ENCODE measurements around the gene ARL14EP. TPM values are rescaled to one million over a fixed set of nuclear protein-coding genes. Genes with fewer than 3 reads are reported as not detected.

ARL14EP gene
- total RNA-seq, 3 donors from 2014 or later, result 20.6 to 29.6 (median 22.7) TPM

DNA sequence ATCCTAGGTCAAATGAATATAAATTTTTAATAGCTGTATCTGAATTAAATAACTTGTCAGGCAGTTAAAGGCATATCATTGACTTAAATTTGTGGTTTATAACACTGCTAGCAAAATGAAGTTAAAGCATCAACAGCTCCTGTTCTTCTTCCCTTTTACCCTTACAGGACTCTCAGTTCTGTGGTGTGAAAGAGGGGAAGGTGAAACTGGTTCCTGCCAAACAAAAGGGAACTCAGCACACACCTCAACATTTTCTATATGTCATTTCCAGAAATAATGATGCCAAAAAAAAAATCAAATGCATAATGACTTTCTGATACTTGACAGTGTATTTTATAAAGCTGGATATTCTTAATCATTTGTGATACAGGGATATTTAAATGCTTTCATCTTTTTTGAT, 21.2 kb downstream of the ARL14EP start:
- Histone ChIP-seq H3K36me3 (no peaks in the 10 kb centered on the region), H3K4me3 (no peak overlapping the region), H3K4me1 (no peaks in the 10 kb centered on the region), H3K27ac (no peak overlapping the region), H3K27me3 (no peaks in the 10 kb centered on the region), H3K9me3 (no peaks in the 10 kb centered on the region)
- TF ChIP-seq POLR2A (IDR thresholded peaks at IDR 0.05) (no peak), POLR2AphosphoS5 (IDR thresholded peaks at IDR 0.05) (no peak)
- TF ChIP-seq, protein P1, sequence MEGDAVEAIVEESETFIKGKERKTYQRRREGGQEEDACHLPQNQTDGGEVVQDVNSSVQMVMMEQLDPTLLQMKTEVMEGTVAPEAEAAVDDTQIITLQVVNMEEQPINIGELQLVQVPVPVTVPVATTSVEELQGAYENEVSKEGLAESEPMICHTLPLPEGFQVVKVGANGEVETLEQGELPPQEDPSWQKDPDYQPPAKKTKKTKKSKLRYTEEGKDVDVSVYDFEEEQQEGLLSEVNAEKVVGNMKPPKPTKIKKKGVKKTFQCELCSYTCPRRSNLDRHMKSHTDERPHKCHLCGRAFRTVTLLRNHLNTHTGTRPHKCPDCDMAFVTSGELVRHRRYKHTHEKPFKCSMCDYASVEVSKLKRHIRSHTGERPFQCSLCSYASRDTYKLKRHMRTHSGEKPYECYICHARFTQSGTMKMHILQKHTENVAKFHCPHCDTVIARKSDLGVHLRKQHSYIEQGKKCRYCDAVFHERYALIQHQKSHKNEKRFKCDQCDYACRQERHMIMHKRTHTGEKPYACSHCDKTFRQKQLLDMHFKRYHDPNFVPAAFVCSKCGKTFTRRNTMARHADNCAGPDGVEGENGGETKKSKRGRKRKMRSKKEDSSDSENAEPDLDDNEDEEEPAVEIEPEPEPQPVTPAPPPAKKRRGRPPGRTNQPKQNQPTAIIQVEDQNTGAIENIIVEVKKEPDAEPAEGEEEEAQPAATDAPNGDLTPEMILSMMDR (IDR thresholded peaks at IDR 0.05), result no peak
- intact Hi-C loops (cut with DNase I; ENCODE audit: low total_unique reads), result no loop called here
- DNase-seq (ENCODE audit: low spot score in 2 of 2), result no peak

DNA sequence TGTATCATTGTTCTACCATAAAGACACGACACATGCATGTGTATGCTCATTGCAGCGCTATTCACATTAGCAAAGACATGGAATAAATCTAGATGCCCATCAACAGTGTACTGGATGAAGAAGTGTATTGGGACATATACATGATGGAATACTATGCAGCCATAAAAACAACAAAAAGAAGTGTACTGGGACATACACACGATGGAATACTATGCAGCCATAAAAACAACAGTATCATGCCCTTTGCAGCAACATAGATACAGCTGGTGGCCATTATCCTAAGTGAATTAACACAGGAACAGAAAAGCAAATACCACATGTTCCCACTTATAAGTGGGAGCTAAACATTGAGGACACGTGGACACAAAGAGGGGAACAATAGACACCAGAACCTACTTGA, 22.7 kb downstream of the ARL14EP start:
- DNase-seq (ENCODE audit: low spot score in 2 of 2), result no peak
- H3K36me3 ChIP-seq, result no peaks in the 10 kb centered on the region
- H3K27ac ChIP-seq, result no peak overlapping the region
- no peaks in the 10 kb centered on the region for H3K4me1 ChIP-seq
- no peaks in the 10 kb centered on the region for H3K9me3 ChIP-seq
- TF ChIP-seq POLR2AphosphoS5 (IDR thresholded peaks at IDR 0.05) (no peak), POLR2A (IDR thresholded peaks at IDR 0.05) (no peak)
- TF ChIP-seq, protein P1 (IDR thresholded peaks at IDR 0.05), result no peak
- intact Hi-C loops (cut with DNase I; ENCODE audit: low total_unique reads), result no loop called here
- H3K27me3 ChIP-seq, result no peaks in the 10 kb centered on the region
- H3K4me3 ChIP-seq, result no peak overlapping the region

DNA sequence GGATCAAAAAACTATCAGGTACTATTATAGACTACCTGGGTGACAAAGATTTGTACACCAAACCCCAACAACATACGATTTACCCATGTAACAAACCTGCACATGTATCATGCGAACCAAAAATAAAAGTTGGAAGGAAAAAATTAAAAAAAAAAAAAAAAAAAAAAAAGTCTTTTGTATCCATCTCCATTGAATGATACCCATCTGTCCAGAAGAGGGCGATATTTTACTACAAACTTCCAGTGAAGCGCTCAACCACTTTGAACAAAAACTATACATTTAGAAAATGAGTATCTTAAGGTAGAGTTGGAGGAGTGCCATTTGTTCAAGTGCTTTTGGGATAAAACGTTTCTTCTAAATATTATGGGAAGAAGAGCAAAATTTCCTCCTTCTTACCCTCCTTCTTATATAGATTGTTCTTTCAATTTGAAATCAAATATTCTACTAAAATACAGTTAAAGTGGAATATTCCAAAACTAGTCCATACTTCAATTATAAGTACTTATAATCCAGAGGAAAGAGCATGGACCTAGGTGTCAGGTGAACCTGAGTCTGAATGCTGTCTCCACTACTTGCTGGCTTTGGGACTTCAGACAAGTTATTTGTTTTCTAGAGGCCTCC, 23.3 kb downstream of the ARL14EP start:
- intact Hi-C loops (cut with DNase I; ENCODE audit: low total_unique reads), result no loop called here
- H3K4me1 ChIP-seq, result no peaks in the 10 kb centered on the region
- H3K4me3 ChIP-seq, result no peak overlapping the region
- H3K27ac ChIP-seq, result no peak overlapping the region
- no peaks in the 10 kb centered on the region for H3K27me3 ChIP-seq
- TF ChIP-seq, protein P1 (IDR thresholded peaks at IDR 0.05), result peak; percentile 32 to 61 (median 39)
- TF ChIP-seq POLR2AphosphoS5 (IDR thresholded peaks at IDR 0.05), result no peak
- no peaks in the 10 kb centered on the region for H3K9me3 ChIP-seq
- DNase-seq (ENCODE audit: low spot score in 2 of 2), result no peak
- no peaks in the 10 kb centered on the region for H3K36me3 ChIP-seq

DNA sequence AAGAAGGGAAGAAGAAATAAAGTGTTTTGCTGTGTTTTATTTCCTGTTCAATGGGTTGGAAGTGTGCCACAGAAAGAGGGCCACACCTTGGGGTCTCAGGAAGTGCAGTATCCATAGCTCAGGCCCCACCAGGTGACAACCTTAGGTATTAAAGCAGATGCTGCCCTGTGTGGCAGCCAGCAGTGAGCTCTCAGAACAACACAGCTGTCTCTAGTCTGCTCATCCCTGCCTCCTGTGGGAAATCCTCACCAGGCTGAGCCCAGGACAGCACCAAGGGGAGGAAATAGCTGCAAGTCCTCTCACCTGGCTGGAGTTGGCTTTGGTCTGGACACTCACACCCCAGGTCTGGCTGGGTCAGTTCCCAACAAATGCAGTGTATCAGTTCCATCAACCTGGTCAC, 25.1 kb downstream of the ARL14EP start:
- DNase-seq (ENCODE audit: low spot score in 2 of 2), result no peak
- H3K9me3 ChIP-seq, result no peaks in the 10 kb centered on the region
- H3K4me3 ChIP-seq, result no peak overlapping the region
- intact Hi-C loops (cut with DNase I; ENCODE audit: low total_unique reads), result no loop called here
- H3K27ac ChIP-seq, result no peak overlapping the region
- TF ChIP-seq, protein P1 (IDR thresholded peaks at IDR 0.05), result no peak
- TF ChIP-seq POLR2A (IDR thresholded peaks at IDR 0.05), result no peak
- no peaks in the 10 kb centered on the region for H3K27me3 ChIP-seq
- no peaks in the 10 kb centered on the region for H3K4me1 ChIP-seq
- H3K36me3 ChIP-seq, result no peaks in the 10 kb centered on the region

DNA sequence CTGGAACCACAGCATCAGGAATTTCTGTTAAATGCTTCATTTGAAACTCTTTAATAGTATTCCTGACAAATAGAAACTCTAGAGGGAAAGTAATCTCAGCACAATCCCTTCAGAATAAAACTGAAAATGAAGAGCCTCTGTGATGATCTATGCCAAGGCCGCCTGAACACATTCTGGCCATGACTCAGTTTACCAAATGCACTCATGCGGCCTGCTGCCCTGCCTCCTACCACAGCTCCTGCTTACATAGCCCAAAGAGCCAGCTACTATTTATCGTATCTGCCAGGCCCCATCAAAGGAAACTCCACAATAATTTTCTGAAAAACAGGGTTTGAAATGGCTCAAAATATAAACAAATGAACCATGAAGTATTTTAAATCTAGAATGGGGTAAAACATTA, 27.0 kb downstream of the ARL14EP start:
- no peak overlapping the region for H3K4me3 ChIP-seq
- TF ChIP-seq POLR2A (IDR thresholded peaks at IDR 0.05) (no peak), POLR2AphosphoS5 (IDR thresholded peaks at IDR 0.05) (no peak)
- TF ChIP-seq, protein P1 (IDR thresholded peaks at IDR 0.05), result no peak
- H3K4me1 ChIP-seq, result no peaks in the 10 kb centered on the region
- no peak overlapping the region for H3K27ac ChIP-seq
- intact Hi-C loops (cut with DNase I; ENCODE audit: low total_unique reads), result no loop called here
- H3K9me3 ChIP-seq, result no peaks in the 10 kb centered on the region
- no peaks in the 10 kb centered on the region for H3K36me3 ChIP-seq
- no peak for DNase-seq (ENCODE audit: low spot score in 2 of 2)
- H3K27me3 ChIP-seq, result no peaks in the 10 kb centered on the region

Measured in breast epithelium (tissue), 4 donors.